ENCODE data around the gene MAP2K5.
"Not testable (repeated sequence)": the region's sequence is repeated elsewhere in the genome, so short reads cannot be mapped to it uniquely, and the experiment has no call there.

The MAP2K5 gene

GRCh38 chr15:67660446-67660845 is 117.9 kb downstream of the MAP2K5 start:
- no peak for DNase-seq (ENCODE audit: low read depth in 2 of 3, low spot score in 1 of 3)

DNA sequence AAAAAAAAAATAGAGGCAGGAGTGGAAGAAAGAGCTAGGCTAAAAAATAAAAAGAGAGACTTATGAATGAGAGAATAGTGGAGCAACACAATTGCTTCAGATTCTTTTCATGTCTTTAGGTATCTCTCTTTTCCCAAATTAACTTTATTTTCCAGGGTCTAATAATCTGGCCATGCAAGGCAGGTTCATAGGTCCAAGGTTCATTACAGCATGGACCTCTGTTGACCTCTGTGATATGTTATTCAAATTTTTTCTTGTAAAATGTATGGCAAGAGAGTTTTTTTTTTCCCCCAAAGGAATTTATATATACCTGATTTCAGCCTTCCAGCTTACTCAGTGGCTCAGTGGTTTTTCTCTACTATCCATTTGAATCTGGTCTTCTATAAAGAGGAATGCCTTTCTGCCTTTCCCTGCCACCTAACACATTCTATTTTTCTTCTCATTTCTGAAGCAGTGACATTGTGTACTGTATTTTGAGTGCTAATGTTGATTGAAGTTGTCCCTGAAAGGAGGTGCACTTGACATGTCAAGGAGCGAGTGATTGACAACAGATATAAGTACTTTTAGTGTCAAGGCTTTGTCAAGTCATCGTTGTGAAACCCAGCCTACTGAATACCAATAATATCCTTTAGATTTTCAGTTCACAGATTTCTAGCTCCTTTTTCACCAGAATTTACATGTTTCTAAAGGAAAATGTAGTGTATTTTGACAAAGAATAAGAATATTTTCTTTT is 118.5 kb downstream of the MAP2K5 start:
- DNase-seq (ENCODE audit: low read depth in 2 of 3, low spot score in 1 of 3) = no peak

DNA sequence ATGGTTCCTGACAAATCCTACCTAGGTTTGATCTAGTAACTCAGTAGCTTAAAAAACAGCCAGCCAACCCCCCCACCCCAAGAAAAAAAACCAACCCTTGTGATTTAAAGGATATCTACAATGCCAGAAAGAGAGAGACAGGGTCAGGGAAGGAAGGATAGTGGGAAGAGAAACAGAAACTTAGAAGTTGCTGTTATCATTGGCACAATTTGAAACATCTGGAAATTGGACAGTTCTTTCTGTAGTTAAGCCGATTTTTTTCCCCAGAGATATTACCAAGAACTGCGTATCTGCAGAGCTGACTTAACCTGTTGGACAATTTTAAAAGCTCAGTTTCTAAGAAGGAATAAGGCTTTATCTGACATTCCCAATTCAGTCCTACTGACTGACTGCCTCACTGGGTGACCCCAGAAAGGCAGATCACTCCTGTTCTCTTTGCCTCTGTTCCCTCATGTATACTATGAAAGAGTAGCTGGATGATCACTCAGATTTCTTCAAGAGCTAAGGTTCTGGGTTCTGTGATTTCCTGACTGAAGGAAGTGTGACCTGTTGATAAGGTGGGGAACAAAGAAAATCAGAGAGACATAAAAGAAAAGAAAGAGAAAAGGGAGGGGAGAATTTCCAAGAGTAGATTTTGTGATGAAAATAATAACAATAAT is 128.3 kb downstream of the MAP2K5 start:
- DNase-seq (ENCODE audit: low read depth in 2 of 3, low spot score in 1 of 3) = no peak

GRCh38 chr15:67672834-67673233 is 130.3 kb downstream of the MAP2K5 start:
- not testable (repeated sequence) for DNase-seq (ENCODE audit: low read depth in 2 of 3, low spot score in 1 of 3)

DNA sequence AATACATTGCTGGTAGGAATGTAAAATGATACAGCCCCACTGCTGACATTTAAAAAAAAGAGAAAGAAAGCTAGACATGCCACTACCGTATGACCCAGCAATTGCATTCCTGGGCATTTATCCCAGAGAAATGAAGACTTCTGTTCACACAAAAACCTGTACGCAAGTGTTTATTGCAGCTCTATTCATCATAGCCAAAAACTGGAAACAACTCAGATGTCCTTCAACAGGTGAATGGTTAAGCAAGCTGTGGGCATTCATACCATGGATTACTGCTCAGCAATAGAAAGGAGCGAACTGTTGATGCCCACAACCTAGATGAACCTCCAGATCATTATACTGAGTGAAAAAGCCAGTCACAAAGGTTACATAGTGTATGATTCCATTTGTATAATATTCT is 132.5 kb downstream of the MAP2K5 start:
- no peak for DNase-seq (ENCODE audit: low read depth in 2 of 3, low spot score in 1 of 3)

GRCh38 chr15:67678089-67678488 is 135.6 kb downstream of the MAP2K5 start:
- DNase-seq (ENCODE audit: low read depth in 2 of 3, low spot score in 1 of 3) = no peak

- no peak for DNase-seq (ENCODE audit: low read depth in 2 of 3, low spot score in 1 of 3)
Measured at GRCh38 chr15:67678993-67679392, 136.5 kb downstream of the MAP2K5 start.

DNA sequence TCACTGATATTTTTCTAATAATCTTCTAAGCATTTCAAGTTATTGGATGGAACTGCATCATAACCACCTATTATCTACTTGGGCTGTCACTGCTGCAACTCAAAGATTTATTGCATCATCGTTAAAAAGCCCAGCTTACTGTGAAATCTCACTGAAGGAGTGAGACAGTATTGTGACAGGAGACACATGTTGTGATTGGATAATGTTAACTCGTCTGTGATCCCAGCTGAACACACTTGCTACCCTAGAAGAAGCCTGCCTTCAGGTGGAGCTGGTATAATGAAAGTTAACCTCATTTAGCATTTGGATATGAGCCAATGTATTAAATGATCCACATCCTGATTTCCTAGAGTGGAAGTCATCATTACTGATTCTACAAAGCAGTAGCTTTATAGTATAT is 138.1 kb downstream of the MAP2K5 start:
- DNase-seq (ENCODE audit: low read depth in 2 of 3, low spot score in 1 of 3) = no peak

DNA sequence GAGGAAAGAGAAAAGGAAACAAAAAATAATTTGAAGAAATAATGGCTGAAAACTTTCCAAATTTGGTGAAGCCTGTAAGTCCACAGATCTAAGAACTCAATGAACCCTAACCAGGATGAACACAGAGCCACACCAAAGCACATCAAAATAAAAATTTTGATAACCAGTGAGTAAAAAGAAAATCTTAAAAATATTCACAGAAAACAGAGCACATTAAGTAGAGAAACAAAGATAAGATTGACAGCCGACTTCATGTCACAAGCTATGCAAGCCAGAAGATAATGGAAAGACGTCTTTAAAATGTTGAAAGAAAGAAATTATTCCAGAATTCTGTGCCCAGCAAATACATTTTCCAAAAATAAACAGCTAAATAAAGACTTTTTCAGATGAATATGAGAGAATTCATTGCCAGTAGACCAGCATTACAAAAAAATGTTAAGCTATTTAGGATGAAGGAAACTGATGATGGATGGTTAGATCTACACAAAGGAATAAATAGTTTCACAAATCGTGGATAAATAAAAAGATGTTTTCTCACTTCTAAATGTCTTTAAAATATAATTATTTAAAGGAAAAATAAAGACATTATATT is 142.6 kb downstream of the MAP2K5 start:
- DNase-seq (ENCODE audit: low read depth in 2 of 3, low spot score in 1 of 3) = no peak

DNA sequence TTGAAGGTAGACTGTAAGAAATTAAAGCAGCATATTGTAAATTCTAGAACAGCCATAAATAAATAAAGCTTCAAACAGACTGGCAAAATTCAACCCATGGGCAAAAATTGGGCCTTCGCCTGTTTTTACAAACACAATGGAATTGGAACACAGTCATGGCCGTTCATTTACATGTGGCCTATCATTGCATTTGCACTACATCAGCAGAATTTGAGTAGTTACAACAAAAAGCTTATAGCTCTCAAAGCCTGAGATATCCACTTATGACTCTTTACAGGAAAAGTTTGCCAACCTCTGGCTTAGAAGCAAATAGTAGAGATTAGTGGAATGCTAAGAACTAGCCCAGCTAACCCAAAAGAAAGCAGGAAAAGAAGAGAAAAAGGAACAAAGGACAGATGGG is 143.2 kb downstream of the MAP2K5 start:
- no peak for DNase-seq (ENCODE audit: low read depth in 2 of 3, low spot score in 1 of 3)

DNA sequence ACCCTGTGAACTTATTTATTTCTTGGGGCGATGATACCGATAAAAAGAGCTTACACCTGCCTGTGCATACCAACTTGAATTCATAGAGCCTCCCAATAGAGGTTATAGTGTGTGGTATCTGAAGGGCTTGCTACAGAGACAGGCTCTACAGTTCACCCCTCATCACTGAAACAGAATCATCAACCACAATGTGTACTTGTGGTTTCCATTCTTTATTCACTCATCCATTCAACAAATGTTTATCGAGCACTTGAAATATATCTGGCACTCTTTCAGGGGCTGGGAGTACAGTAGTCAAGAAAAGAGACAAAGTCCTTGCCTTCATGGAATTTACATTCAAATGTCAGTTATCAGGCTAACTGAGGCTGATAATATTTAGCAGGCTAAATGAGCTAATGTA is 148.4 kb downstream of the MAP2K5 start:
- DNase-seq (ENCODE audit: low read depth in 2 of 3, low spot score in 1 of 3) = no peak

- DNase-seq (ENCODE audit: low read depth in 2 of 3, low spot score in 1 of 3) = no peak
Measured at GRCh38 chr15:67691450-67691849, 148.9 kb downstream of the MAP2K5 start.

DNA sequence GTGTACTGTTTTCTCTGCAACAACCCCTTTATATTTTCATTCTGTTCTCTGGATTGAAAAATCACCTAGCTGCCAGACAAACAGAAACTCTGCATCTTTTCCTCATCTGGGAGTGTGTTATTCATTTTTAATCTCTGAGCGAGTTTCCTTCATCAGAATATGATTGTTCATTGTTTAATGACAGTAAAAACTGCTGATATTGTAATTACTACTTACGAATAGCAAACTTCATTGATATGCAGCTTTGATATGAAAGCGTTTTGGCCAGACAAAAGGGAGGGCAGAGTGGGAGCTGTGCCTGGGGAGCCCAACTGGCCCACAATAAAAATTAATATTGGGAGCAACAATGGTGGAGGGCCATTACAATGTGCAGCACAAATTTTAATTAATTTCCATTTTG is 150.1 kb downstream of the MAP2K5 start:
- no peak for DNase-seq (ENCODE audit: low read depth in 2 of 3, low spot score in 1 of 3)

GRCh38 chr15:67696087-67696486 is 153.6 kb downstream of the MAP2K5 start:
- DNase-seq (ENCODE audit: low read depth in 2 of 3, low spot score in 1 of 3) = no peak

DNA sequence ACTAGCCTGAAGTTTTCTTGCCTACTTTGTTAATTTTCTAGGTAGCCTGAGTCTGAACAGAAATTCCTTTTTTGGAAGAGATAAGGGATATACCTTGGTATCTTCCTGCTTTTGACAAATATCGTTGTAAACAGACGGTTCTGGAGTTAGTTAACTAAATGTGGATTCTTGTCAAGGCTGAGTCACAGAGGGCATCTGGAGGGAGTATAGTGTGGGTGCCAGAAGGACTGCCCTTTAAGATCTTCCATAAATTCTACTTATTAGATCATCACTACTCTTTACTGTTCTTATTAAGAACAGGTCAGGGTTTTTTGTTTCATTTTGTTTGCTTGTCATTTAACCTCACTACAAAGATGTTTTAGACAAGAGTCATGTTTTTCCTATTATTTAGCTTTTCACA is 157.5 kb downstream of the MAP2K5 start:
- no peak for DNase-seq (ENCODE audit: low read depth in 2 of 3, low spot score in 1 of 3)

DNA sequence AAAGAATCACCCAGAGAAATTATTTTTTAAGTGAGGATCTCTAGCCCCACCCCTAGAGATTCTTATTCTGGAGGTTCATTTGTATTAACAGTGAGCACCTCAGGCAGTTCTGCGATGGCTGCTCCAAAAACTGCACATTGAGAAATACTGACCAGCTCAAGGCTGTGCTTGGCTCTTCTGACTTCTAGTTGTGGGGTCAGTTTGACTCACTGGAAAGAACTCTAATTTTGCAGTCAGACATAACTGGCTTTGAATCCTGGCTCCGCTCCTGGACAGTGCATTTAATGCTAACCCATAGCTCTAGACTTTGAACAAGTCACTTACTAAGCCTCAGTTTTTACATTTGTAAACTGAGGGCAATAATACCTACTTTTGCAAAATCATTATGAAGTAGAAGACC is 159.2 kb downstream of the MAP2K5 start:
- DNase-seq (ENCODE audit: low read depth in 2 of 3, low spot score in 1 of 3) = no peak

GRCh38 chr15:67707520-67708283 is 165.2 kb downstream of the MAP2K5 start:
- no peak for DNase-seq (ENCODE audit: low read depth in 2 of 3, low spot score in 1 of 3)

GRCh38 chr15:67708500-67708899 is 166.0 kb downstream of the MAP2K5 start:
- no peak for DNase-seq (ENCODE audit: low read depth in 2 of 3, low spot score in 1 of 3)

DNA sequence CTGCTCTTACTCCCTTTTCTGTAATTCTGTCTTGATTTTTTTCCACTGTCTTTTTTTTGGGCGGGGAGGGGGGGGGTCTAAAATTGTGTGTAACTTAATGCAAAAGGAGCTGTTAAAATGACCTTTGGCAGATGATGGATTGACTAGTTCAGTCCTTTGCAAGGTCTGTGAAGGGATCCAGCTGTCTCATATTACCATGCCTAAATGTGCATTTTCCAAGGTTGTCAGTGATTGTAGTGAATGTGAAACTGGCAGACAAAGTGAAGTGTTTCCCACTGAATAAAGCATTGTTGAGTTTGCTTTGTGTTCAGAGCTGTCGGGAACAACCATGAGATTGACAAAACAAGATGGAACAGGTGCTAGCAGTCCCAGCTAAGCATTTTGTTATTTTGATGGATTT is 172.7 kb downstream of the MAP2K5 start:
- DNase-seq (ENCODE audit: low read depth in 2 of 3, low spot score in 1 of 3) = no peak

- no peak for DNase-seq (ENCODE audit: low read depth in 2 of 3, low spot score in 1 of 3)
Measured at GRCh38 chr15:67716171-67716570, 173.7 kb downstream of the MAP2K5 start.

- no peak for DNase-seq (ENCODE audit: low read depth in 2 of 3, low spot score in 1 of 3)
Measured at GRCh38 chr15:67717776-67718175, 175.3 kb downstream of the MAP2K5 start.
